Cortex of kidney (tissue), 1 donor: ENCODE results near the gene MUC5AC.
"Not testable (repeated sequence)": the region's sequence is repeated elsewhere in the genome, so short reads cannot be mapped to it uniquely, and the experiment has no call there.

Experiments used
- DNase-seq: peaks from one replicate; lab custom pipeline; 2025; lab: John Stamatoyannopoulos, UW

The MUC5AC gene

GRCh38 chr11:1162491-1163311 is 4.9 kb downstream of the MUC5AC start:
- DNase-seq = no peak

GRCh38 chr11:1163321-1163910 is 5.7 kb downstream of the MUC5AC start:
- no peak for DNase-seq

- no peak for DNase-seq
Observed at GRCh38 chr11:1163911-1164735, 6.4 kb downstream of the MUC5AC start.

GRCh38 chr11:1164779-1165255 is 7.1 kb downstream of the MUC5AC start:
- not testable (repeated sequence) for DNase-seq

- DNase-seq = no peak
Observed at GRCh38 chr11:1165256-1166041, 7.7 kb downstream of the MUC5AC start.

- DNase-seq = no peak
Observed at GRCh38 chr11:1167256-1167655, 9.5 kb downstream of the MUC5AC start.

GRCh38 chr11:1167751-1168231 is 10.0 kb downstream of the MUC5AC start:
- DNase-seq = no peak

- no peak for DNase-seq
Observed at GRCh38 chr11:1168256-1168655, 10.5 kb downstream of the MUC5AC start.

GRCh38 chr11:1168721-1169161 is 11.0 kb downstream of the MUC5AC start:
- DNase-seq = no peak

- DNase-seq = no peak
Observed at GRCh38 chr11:1171223-1171984, 13.7 kb downstream of the MUC5AC start.

- no peak for DNase-seq
Observed at GRCh38 chr11:1171985-1172728, 14.4 kb downstream of the MUC5AC start.

- DNase-seq = no peak
Observed at GRCh38 chr11:1172729-1173117, 15.0 kb downstream of the MUC5AC start.

- DNase-seq = not testable (repeated sequence)
Observed at GRCh38 chr11:1173396-1173795, 15.6 kb downstream of the MUC5AC start.

- no peak for DNase-seq
Observed at GRCh38 chr11:1174441-1175370, 17.0 kb downstream of the MUC5AC start.

- DNase-seq = no peak
Observed at GRCh38 chr11:1175461-1176223, 17.9 kb downstream of the MUC5AC start.

GRCh38 chr11:1176224-1177019 is 18.7 kb downstream of the MUC5AC start:
- DNase-seq = no peak

- no peak for DNase-seq
Observed at GRCh38 chr11:1177020-1177770, 19.4 kb downstream of the MUC5AC start.
